ENCODE data around the gene ATXN2.
"Not testable (repeated sequence)": the region's sequence is repeated elsewhere in the genome, so short reads cannot be mapped to it uniquely, and the experiment has no call there.

The ATXN2 gene

GRCh38 chr12:111412830-111413441 is 186.2 kb downstream of the ATXN2 start:
- DNase-seq: no peak

- peak; percentile 29 for DNase-seq
Observed at GRCh38 chr12:111412007-111412829, 186.9 kb downstream of the ATXN2 start.

GRCh38 chr12:111411185-111411764 is 187.8 kb downstream of the ATXN2 start:
- no peak for DNase-seq

- DNase-seq: no peak
Observed at GRCh38 chr12:111410431-111411184, 188.5 kb downstream of the ATXN2 start.

GRCh38 chr12:111409780-111410430 is 189.2 kb downstream of the ATXN2 start:
- no peak for DNase-seq

GRCh38 chr12:111409403-111409779 is 189.7 kb downstream of the ATXN2 start:
- no peak for DNase-seq

GRCh38 chr12:111408686-111409402 is 190.3 kb downstream of the ATXN2 start:
- no peak for DNase-seq

- DNase-seq: no peak
Observed at GRCh38 chr12:111408116-111408440, 191.0 kb downstream of the ATXN2 start.

GRCh38 chr12:111407377-111408115 is 191.6 kb downstream of the ATXN2 start:
- no peak for DNase-seq

GRCh38 chr12:111406474-111407376 is 192.4 kb downstream of the ATXN2 start:
- DNase-seq: no peak

- peak; percentile 47 for DNase-seq
Observed at GRCh38 chr12:111405859-111406473, 193.1 kb downstream of the ATXN2 start, which contains the start of gene SH2B3. TSS of gene SH2B3 (plus strand) at chr12:111405923. CDS start at chr12:111418146, 12,223 bp downstream.

- DNase-seq: peak; percentile 95
Observed at GRCh38 chr12:111405149-111405858, 193.8 kb downstream of the ATXN2 start.

GRCh38 chr12:111404362-111405148 is 194.6 kb downstream of the ATXN2 start:
- no peak for DNase-seq

GRCh38 chr12:111402490-111402824 is 196.7 kb downstream of the ATXN2 start:
- not testable (repeated sequence) for DNase-seq

All from DMS153 (cell line).